Sigmoid colon (tissue), 4 donors: ENCODE measurements around the gene ZFYVE9.

ENCODE experiments used
- CTCF ChIP-seq, 4 experiments: fragments of 450-650 bp in 3 of 4; fragments of 200-600 bp in 1 of 4; IDR thresholded peaks; one replicate each; pipeline ENCODE4 v1.5.1; 2016 to 2019; ENCODE audit warnings: antibody characterized with exemption in 4 of 4, mild to moderate bottlenecking in 3 of 4, moderate library complexity in 2 of 4
- EP300 ChIP-seq, 4 donors: sonication (generic); formaldehyde crosslinking; IDR thresholded peaks; one replicate each; pipeline ENCODE4 v1.6.1; 2017; ENCODE audit warnings: antibody characterized with exemption in 4 of 4
- POLR2AphosphoS5 ChIP-seq, 4 donors: sonication (generic); formaldehyde crosslinking; IDR thresholded peaks; one replicate each; pipeline ENCODE4 v1.6.1; 2017; ENCODE audit warnings: antibody characterized with exemption in 4 of 4

DNA sequence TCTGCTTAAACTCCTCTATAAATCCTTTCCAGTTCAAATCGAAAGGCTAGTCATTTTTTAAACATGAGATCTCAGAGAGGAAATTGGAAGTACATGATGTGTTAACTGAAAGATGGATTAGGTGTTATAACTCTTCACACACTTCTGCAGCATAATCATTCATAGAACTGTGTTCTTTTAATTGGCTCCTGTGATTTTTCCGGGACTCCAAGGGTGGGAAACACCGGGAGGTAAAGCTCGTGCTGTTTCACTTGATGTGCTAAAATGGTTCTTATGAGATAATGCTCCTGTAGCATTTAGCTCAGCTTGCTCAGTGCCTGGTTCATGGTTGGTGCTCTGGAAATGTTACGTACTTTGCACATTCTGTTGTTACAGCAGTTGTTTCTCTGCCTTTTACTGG is 183.9 kb downstream of the ZFYVE9 start:
- TF ChIP-seq POLR2AphosphoS5 (IDR thresholded peaks at IDR 0.05) (no peak), EP300 (IDR thresholded peaks at IDR 0.05) (no peak), CTCF (IDR thresholded peaks at IDR 0.05) (no peak)
